AG10803 (cell line): ENCODE data around the gene BCAS3.
A peak's percentile ranks its signal among the peaks of the same experiment; 100 is the strongest.

ENCODE experiments used
- DNase-seq: peaks from one replicate; pipeline ENCODE4 v3.0.0; 2010; ENCODE audit warnings: low read depth
- H3K4me3 ChIP-seq: 2 replicates; pipeline ENCODE4 v1.5.1; 2011; ENCODE audit warnings: mild to moderate bottlenecking, low read length, control low read depth
- CTCF ChIP-seq: conservative IDR thresholded peaks from 2 replicates; pipeline ENCODE4 v1.5.1; 2011; ENCODE audit warnings: mild to moderate bottlenecking, low read length, control low read depth, inconsistent platforms

Gene BCAS3

GRCh38 chr17:61116577-61116976, 438.9 kb downstream of the BCAS3 start:
- no peak overlapping the region for H3K4me3 ChIP-seq
- no peak for TF ChIP-seq CTCF
- no peak for DNase-seq

GRCh38 chr17:61117983-61118382, 440.3 kb downstream of the BCAS3 start:
- H3K4me3 ChIP-seq, result no peak overlapping the region
- no peak for TF ChIP-seq CTCF
- DNase-seq, result no peak

GRCh38 chr17:61118871-61119270, 441.2 kb downstream of the BCAS3 start:
- DNase-seq, result no peak
- no peak for TF ChIP-seq CTCF
- H3K4me3 ChIP-seq, result no peak overlapping the region

GRCh38 chr17:61122326-61122913, 444.8 kb downstream of the BCAS3 start:
- no peak overlapping the region for H3K4me3 ChIP-seq
- TF ChIP-seq CTCF, result no peak
- no peak for DNase-seq

- no peak overlapping the region for H3K4me3 ChIP-seq
- no peak for TF ChIP-seq CTCF
- no peak for DNase-seq
Measured at GRCh38 chr17:61124562-61124961, 446.9 kb downstream of the BCAS3 start.

GRCh38 chr17:61126473-61127249, 449.0 kb downstream of the BCAS3 start:
- TF ChIP-seq CTCF, result no peak
- DNase-seq, result no peak

GRCh38 chr17:61127960-61128359, 450.3 kb downstream of the BCAS3 start:
- TF ChIP-seq CTCF, result no peak
- peak; percentile 41 for DNase-seq
- H3K4me3 ChIP-seq, result no peak overlapping the region

More at GRCh38 chr17:61126473-61127249, 449.0 kb downstream of the BCAS3 start:
- no peak overlapping the region for H3K4me3 ChIP-seq
